AG04449 (cell line): ENCODE results near the gene SNTB2.

ENCODE experiments used
- CTCF ChIA-PET: fragments of 350-600 bp; formaldehyde crosslinking; extraction: SDS; loops from one replicate; lab custom pipeline; 2021; ENCODE audit warnings: antibody characterized with exemption; lab: Yijun Ruan, JAX
- POLR2A ChIA-PET: fragments of 400-600, 350-600 bp; formaldehyde crosslinking; extraction: SDS; loops from one replicate; lab custom pipeline; 2020; ENCODE audit warnings: antibody characterized with exemption, inconsistent platforms; lab: Yijun Ruan, JAX
- DNase-seq: peaks from one replicate; pipeline ENCODE4 v3.0.0-alpha.2; 2010; ENCODE audit warnings: low read depth, low spot score
- H3K4me3 ChIP-seq: 2 replicates; pipeline ENCODE4 v1.5.1; 2011; ENCODE audit warnings: low read depth, mild to moderate bottlenecking, control low read depth, low read length
- CTCF ChIP-seq: IDR thresholded peaks from one replicate; pipeline ENCODE4 v1.5.1; 2011; ENCODE audit warnings: mild to moderate bottlenecking, moderate library complexity, low read length, control low read depth, inconsistent platforms; ENCODE audit not compliant: insufficient read depth; ENCODE audit errors: missing control alignments

Gene SNTB2

DNA sequence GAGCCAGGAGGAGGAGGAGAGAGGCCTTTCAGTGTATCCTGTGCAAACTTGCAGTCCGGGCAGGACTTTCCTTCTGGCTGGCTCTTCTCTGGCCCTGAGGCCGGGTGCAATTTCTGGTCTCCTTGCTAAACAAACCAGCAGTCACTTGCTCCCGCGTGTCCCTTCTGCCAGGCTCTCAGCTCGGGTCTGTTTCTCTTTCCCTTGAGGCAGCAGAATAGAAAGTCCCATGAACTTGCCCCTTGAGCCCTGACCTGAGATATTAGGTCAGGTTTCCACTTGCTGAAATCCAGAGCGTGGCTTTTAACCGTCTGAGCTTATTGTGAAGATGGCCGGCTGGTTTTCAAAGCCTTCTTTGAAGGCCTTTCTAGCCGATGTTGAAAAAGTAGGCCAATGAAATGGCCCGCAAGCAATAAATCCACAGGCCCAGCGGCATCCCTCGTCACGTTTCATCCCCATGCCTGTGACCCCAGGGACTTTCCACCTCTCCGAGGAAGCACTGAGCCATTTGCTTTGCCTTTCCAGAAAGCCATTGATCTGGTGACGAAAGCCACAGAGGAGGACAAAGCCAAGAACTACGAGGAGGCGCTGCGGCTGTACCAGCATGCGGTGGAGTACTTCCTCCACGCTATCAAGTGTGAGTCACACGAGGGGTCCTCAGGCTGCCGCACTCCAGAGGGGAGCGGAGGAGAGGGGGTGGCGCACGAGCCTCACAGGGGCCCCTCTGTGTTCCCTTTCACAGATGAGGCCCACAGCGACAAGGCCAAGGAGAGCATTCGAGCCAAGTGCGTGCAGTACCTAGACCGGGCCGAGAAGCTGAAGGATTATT lies 128.7 kb downstream of the SNTB2 start:
- POLR2A ChIA-PET, result interaction anchor here (0.6 kb wide), 1 partner anchor 146 kb away, joined by 3 read pairs; no protein-coding TSS in a partner anchor

GRCh38 chr16:69316595-69317034 lies 129.7 kb downstream of the SNTB2 start:
- no peak for DNase-seq
- ChIA-PET CTCF (interaction anchor here (2.0 to 5.5 kb wide), 2 partner anchors 9 to 167 kb away, joined by 5 to 52 read pairs; partner anchors contain the start of gene PDF), POLR2A (no interaction called here)
- no peak overlapping the region for H3K4me3 ChIP-seq
- no peak for TF ChIP-seq CTCF

More for the DNA sequence above, 128.7 kb downstream of the SNTB2 start:
- no peak overlapping the region for H3K4me3 ChIP-seq
- CTCF ChIA-PET, result interaction anchor here (0.7 to 5.5 kb wide), 3 partner anchors 10 to 166 kb away, joined by 3 to 52 read pairs (median 5); partner anchors contain the start of genes COG8 and PDF
- TF ChIP-seq CTCF, result no peak
- DNase-seq, result no peak

DNA sequence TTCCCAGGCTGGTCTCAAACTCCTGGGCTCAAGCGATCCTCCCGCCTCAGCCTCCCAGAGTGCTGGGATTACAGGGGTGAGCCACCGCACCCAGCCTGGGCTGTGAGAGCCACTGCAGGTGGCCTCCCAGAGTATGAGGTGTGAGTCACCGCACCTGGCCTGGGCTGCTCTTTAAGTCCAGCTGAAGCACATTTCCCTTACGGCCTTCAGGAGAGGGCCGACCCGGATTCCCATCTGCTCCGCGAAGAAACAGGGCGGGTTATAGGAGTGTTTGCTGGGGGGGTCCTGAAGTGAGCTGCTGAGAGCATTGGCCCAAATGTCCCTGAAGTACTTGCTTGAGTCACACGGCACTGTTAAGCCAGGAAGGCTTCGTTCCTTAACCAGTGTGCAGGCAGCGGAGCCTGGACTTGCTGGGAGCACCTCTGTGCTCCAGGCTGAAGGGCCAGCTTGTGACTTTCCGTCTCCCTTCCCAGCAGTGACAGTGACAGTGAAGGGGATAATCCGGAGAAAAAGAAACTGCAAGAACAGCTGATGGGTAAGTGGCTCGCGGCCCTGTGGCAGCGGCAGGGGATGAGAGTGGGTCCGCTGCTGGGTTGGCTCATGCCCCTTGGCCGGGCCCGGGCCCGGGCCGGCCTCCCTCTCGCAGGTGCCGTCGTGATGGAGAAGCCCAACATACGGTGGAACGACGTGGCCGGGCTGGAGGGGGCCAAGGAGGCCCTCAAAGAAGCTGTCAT lies 131.4 kb downstream of the SNTB2 start:
- POLR2A ChIA-PET, result interaction anchor here (0.6 kb wide), 1 partner anchor 8 kb away, joined by 3 read pairs; no protein-coding TSS in a partner anchor
- DNase-seq, result no peak
- no peak for TF ChIP-seq CTCF
- no peak overlapping the region for H3K4me3 ChIP-seq
- CTCF ChIA-PET, result interaction anchor here (1.7 to 1.9 kb wide), 2 partner anchors 10 to 436 kb away, joined by 4 read pairs; partner anchors contain the start of gene NOB1

DNA sequence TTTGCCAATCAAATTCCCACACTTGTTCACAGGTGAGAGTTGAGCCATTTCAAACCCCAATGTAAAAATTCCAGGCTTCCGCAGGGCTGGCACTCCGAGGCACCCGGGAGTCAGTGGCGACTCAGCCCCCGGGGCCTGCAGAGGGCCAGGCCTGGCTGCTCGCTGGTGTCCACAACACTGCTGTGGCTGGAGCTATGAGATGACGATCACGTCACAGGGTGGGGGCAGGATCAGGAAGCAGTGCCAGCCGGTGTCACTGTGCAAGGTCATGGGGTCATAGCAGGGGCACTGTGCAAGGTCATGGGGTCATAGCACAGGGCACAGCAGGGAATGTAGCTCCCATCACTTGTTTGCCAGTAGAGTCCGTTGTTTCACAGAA lies 131.9 kb downstream of the SNTB2 start:
- no peak for TF ChIP-seq CTCF
- CTCF ChIA-PET, result interaction anchor here (1.0 to 1.9 kb wide), 3 partner anchors 10 to 436 kb away, joined by 4 read pairs; partner anchors contain the start of genes NOB1 and PDF
- POLR2A ChIA-PET, result no interaction called here
- DNase-seq, result no peak
- H3K4me3 ChIP-seq, result no peak overlapping the region

GRCh38 chr16:69319381-69319780 lies 132.4 kb downstream of the SNTB2 start:
- no peak for TF ChIP-seq CTCF
- ChIA-PET CTCF (interaction anchor here (1.0 to 1.9 kb wide), 3 partner anchors 9 to 435 kb away, joined by 4 read pairs; partner anchors contain the start of genes NOB1 and PDF), POLR2A (no interaction called here)
- H3K4me3 ChIP-seq, result no peak overlapping the region
- no peak for DNase-seq
